ENCODE data around the gene UBE2H.
"Not testable (repeated sequence)": the region's sequence is repeated elsewhere in the genome, so short reads cannot be mapped to it uniquely, and the experiment has no call there.

The UBE2H gene

DNA sequence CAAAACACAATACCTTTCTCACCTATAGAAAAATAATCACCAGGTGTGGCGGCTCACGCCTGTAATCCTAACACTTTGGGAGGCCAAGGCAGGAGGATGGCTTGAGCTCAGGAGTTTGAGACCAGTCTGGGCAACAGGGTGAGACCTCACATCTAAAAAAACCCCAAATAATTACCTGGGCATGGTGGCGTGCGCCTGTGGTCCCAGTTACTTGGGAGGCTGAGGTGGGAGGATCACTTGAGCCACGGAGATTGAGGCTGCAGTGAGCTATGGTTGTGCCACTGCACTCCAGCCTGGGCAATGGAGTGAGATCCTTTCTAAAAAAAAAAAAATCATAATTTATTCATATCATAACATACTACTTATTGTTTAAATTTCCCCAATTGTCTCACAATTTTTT, 129.6 kb downstream of the UBE2H start:
- DNase-seq (ENCODE audit: low read depth in 2 of 2) = not testable (repeated sequence)

DNA sequence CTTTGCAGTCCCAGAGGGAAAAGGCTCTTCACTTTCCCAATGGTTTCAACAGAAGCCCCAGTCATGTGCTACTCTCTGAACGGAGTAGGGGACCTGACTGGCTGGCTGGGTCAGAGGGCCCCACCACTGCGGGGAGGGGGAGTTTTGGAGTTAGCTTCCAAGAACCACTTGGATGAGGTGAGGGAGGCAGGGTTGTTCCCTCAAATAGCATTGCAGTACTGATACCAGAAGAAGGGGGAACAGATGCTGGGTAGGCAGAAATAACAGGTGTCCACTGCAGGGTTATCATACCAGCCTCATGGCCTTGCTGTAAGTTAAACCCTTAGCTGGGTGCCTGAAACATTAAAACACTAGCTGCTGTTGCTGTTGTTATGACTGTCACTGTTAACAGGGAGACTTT, 131.3 kb downstream of the UBE2H start:
- no peak for DNase-seq (ENCODE audit: low read depth in 2 of 2)

DNA sequence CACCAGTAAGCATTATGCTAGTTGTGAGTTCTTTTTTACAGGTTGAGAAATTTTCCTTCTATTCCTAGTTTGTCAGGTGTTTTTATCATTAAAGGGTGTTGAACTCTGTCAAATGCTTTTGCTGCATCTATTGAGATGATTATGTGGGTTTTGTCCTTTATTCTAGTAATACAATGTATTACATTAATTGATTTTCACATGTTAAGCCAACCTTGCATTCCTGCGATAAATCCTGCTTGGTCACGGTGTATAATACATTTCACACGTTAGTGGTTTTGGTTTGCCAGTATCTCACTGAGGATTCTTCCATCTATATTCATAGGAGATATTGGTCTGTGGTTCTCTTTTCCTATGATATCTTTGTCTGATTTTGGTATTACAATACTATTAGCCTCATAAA, 136.0 kb downstream of the UBE2H start:
- no peak for DNase-seq (ENCODE audit: low read depth in 2 of 2)

DNA sequence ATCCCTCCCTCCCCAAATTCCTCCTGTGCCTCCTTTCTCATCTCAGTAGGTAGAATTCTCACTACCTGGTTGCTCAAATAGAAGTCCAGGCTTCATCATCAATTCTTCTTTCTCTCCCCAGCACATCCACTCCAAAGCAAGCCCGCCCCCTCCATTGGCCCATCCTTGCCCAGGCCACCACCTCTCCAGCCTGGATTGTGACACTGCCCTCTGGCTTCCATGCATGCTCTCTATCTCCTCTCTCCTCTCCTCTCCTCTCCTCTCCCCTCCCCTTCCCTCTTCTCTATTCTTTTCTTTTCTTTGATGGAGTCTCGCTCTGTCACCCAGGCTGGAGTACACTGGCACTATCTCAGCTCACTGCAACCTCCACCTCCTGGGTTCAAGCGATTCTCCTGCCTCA, 144.9 kb downstream of the UBE2H start:
- no peak for DNase-seq (ENCODE audit: low read depth in 2 of 2)

DNA sequence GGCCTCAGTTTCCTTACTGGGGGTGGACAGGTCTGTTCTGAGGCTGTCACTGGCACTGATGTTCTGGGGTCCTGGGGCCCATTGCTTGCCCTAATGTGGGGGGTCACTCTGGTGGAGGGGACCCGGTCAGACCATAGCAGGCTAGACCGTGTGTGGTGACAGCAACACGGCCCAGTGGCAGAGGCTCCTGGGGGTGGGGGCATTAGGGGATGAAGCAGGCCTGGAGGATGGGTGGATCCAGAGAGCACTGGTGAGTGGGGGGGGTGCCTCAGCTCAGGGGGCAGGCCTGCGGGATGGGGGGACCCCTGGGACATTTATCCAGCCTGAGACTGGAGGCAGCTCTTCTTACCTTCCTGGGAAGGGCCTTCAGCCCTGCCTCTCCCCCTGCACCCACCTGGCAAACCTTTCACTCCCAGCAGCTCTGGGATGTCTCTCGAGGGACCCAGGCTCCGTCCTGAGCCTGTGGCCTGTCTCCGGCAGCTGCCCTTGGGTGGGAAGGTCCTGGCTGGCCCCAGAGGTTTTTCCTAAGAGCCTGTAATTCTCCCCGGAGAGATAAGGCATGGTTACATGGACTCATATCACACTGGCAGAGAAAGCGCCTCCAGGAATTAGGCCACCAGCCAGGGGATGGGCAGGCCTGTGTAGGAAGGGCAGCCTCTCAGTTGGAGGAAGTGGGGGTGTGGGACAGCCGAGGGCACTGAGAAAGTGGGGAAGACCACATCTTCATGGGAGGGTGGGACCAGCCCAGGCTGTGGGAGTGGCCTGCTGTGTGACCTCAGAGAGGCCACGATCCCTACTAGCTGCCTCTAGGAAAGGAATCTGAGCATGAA, 147.7 kb downstream of the UBE2H start:
- no peak for DNase-seq (ENCODE audit: low read depth in 2 of 2)

DNA sequence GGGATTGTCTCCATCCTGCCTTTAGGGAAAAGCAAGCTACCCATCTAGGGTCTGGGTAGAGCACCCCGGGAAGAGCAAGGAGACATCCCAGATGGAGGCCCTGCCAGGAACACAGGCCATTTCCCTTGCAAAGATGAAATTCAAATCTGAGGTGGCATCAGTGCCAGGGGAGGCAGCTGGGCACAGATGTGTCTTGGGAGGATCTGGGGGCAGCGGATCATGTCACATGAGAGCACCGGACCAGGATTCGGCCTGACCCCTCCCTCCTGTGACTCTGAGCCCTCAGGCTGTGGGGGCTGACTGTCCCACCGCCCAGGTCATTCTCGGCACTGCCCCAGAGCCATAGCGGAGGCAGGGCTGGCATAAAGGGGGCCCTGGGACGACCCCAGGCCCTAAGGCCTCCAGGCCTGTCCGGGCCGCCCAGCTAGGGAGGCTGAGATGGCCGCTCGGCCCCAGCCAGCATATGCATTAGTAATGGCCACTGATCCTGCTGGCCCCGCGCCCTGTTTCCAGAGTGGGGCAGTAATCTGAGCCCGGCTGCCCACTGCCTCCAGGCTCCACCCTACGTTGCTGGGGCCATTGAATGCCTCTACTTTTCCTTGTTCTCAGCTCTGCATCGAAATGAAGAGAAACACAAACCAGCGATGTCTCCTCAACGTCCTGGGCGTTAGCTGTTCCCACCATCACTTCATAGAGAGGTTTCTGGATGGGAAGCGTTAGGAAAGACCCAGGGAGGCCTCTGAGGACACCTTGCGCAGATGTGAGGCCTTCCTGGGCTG, 148.5 kb downstream of the UBE2H start:
- DNase-seq (ENCODE audit: low read depth in 2 of 2) = no peak

DNA sequence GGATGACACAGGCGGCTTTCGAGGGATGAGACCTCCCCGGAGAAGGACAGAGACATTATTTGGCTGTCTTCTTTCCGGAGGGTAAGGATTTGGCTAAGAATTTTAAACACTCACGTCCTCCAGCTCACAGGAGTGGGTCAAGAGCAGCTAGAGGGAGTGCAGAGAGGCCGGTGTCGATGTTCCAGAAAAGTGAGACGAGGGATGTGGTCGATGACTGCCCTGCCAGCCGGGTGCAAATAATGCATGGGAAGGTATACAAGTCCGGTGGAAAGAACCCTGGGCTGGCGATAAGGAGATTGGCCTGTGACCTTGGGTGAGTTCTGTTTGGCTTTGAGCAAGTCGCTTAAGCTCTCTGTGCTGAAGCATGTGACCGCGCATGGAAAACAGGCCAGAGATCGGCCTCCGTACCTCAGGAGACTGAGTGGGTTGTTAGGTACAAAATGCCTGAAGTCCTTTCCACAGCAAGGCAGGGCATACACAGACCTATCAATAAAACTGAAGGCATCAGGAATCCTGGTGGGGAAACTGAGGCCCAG, 149.1 kb downstream of the UBE2H start:
- no peak for DNase-seq (ENCODE audit: low read depth in 2 of 2)

DNA sequence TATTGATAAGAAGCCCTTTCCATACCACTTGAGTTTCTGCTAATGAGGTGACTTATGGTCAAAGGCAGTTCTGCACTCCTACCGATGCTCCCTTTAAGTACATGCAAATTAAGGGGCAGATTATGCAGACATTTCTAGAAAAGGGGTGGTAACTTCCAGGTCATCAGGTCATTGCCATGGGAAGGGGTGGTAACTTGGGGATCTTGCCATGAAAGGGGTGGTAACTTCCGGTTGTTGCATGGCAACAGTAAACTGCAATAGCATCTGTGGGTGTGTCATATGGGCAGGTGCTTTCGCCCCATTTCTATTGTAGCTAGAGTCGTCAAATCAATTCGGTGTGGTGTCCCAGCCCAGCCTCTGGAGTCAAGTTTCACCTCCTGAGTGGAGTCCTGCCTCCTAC, 150.9 kb downstream of the UBE2H start:
- no peak for DNase-seq (ENCODE audit: low read depth in 2 of 2)

DNA sequence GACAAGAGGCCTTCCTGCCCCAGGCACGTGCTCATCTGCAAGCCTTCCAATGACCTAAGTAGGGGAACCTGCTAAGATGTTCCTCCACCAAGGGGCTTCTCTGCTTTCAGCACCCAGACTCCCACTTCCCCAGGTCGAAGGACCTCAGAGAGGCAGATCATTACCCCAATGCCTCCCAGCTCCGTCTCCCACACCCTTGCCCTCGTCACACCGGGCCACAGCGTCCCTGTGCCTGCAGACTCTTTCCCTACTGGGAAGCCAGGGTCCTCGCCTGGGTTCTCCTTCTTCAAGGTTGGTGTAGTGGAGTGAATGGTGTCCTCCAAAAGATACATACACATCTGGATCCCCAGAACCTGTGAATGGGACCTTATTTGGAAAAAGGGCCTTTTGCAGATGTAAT, 151.9 kb downstream of the UBE2H start:
- no peak for DNase-seq (ENCODE audit: low read depth in 2 of 2)

DNA sequence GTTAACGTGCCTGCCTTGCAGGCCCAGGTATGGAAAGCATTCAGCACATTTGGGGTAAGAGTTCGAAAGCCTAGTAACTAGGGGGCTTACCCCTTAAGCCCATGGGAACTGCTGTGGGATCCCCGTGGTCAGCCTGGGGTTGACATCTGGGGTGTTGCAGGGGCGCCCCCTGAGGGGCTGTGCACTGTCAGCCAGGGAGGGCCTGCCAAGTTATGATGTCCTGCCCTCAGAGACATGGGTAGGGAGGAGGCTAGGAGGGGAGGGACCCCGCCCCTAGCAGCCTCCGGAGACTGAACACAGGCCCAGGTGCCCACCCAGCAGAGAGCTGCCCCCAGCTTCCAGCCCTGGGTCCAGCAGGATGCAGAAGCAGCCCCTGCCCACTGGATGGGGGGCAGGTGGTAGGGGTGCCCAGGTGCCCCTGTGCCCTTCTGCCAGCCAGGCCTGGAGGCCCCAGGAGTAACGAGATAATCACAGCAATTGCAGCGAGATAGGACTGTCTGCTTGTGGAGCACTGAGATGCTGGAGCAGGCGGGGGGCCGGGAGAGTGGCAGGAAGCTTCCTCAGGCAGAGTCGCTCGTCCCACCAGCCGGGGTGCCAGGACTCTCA, 153.3 kb downstream of the UBE2H start:
- DNase-seq (ENCODE audit: low read depth in 2 of 2) = no peak

DNA sequence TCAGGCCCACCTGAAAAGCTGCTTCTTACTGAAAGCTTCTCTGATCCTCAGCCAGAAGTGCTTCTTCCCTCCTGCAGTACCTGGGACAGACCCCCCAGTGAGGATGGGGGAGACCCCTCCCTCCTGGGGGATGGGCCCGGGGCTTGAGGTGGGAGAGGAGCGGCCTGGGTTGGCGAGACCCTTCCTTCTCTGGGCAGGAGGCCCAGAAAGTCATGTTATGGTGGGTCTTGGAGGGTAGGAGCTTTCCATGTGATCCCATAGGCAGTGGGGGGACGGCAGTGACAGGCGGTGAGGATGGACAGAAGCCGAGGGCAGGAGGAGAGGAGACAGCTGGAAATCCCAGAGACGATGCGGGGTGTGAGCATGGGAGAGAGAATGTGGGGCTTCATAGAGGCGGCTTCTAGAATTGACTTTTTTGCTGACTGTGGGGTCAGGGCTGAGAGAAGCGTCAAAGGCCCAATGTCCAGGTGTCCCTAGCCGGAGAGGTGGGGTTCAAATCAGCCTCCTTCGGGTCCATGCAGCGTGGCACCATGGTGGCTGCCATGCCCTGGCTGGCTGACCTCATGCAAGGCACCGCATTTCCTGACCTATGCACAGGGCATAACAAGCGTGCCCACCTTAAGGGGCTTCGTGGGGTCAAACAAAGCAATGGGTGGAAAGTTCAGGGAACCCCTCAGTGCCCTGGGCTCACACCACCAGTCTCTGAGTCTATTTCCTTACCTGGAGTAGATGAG, 154.0 kb downstream of the UBE2H start:
- no peak for DNase-seq (ENCODE audit: low read depth in 2 of 2)

DNA sequence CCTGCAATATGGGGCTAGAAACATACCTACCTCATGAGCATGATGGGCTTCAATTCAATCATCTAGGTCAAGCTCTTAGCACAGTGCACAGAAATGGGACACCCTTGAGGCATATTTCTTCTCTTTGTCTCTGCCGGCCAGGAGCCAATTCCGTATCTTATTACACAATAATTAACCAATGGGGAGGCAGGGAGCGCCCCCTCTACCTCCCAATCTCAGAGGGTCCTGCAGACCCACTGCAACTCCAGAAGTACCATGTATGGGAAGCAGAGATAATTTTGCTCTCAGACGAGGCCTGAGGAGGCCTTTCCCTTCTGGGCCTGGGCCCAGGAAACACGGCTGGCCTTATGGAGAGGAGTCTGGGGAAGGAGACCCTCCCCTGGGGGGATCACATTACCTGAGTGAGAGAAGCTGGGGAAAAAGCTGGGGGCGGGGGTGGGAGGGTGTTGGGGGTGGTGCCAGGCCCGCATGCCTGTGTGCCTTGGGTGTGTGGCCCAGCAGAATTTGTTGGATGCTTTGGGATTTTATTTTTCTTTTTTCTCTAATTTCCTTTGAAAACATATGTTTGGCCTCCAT, 155.5 kb downstream of the UBE2H start:
- no peak for DNase-seq (ENCODE audit: low read depth in 2 of 2)

DNA sequence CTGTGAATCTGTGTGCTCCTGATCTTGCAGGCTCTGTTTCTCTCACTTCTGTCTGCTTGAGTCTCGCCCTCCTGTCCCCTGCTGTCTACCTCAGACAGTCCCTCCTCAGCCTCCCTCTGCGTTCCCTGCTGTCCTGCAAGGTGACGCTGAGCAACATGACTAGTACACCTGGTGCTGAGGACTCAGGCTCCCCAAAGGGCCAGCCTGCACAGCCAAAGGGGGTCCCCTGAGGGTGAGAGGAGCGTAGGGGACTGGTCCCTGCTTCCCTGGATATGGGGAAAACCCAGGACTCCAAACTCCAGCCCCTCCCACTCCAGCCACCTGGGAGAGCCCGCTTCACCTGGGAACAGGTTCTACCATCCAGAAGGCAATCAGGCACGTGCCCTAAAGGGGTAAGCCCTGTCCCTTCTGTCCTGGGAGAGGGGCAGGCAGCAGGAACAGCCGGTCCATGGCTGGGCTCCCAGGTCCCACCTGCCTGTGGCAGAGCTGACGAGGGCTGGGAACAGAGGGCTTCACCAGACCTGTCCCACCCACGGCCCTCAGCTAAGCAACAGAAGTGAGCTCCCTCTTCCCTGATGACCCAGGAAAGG, 156.5 kb downstream of the UBE2H start:
- no peak for DNase-seq (ENCODE audit: low read depth in 2 of 2)

DNA sequence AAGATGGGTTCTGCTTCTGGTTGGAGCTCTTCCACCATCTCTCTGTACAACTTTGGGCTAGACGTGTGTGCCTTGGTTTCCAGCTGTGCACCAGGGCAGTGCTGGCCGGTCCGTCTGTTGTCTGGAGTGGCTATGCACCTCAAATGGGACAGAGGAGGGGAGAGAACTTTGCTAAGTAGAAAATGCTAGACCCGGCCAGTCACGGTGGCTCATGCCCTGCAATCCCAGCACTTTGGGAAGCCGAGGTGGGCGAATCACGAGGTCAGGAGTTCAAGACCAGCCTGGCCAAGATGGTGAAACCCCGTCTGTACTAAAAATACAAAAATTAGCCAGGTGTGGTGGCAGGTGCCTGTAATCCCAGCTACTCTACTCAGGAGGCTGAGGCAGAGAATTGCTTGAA, 158.3 kb downstream of the UBE2H start:
- not testable (repeated sequence) for DNase-seq (ENCODE audit: low read depth in 2 of 2)

DNA sequence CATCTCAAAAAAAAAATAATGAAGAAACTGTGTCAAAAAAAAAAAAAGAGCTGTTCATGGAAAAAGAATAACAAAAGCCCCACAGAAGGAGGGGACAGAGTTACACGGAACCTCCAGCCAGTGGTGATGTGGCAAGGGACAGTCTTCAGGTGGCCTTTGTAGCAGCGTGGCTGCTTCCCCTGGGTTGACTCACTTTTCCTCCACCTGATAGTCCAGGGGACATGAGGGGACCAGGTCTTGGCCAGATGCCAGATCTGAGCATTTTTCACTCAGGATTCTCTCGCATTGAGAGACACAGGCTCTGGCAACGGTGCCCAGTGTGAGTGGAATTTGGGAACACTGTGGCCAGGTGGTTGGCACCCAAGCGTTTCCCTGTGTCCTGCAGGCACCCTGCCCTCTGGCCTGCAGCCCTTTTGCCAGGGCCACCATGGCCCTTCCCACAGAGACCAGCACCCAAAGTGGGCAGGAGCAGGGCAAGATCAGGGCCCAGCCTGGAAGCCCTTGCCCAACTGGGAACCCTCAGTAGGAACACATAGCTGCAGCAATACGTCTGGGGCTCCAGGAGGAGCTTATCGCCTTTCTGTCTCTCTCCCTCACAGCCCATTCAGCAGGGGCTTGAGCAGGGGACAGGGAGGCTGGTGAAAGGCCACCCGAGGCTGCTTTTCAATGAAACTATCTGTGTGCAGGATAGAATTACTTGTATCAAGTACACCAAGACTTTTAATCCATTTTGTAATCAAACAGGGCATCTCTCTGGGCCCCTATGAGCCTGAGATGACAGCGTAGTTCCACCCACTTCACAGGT, 159.1 kb downstream of the UBE2H start:
- DNase-seq (ENCODE audit: low read depth in 2 of 2) = no peak

DNA sequence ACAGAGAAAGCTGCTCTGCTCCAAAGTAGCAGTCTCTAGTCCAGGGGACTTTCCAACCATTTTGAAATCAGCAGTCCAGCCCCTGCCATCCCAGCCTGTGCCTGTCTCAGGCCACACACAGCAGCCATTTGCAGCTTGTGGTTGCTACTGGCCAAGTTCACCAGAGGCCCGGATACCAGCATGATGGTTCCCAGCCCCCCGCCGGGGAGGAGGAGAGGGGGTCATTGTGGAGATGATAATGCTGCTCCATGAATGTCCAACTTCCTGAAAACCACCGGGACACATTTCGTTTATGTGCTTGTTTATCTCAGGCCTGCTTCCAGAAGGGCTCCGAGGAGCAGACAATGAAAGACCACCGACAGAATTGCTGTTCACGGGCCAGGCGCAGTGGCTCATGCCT, 160.0 kb downstream of the UBE2H start:
- no peak for DNase-seq (ENCODE audit: low read depth in 2 of 2)

DNA sequence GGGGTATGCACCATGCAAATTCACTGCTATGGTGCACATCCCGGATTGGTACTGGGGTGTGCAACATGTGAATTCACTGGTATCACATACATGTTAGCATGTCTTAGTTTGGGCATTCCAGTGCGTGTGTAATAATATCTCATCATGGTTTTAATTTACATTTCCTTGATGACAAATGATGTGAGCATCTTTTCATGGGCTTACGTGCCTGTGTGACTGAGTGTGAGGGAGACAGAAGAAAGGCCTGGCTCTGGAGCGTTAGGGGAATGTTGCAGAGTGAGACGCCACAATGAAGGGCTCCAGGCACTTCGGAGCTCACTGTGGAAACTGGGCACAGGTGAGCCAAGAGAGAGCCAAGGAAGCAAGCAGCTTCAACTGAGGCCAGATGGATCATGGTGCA, 162.6 kb downstream of the UBE2H start:
- DNase-seq (ENCODE audit: low read depth in 2 of 2) = no peak

DNA sequence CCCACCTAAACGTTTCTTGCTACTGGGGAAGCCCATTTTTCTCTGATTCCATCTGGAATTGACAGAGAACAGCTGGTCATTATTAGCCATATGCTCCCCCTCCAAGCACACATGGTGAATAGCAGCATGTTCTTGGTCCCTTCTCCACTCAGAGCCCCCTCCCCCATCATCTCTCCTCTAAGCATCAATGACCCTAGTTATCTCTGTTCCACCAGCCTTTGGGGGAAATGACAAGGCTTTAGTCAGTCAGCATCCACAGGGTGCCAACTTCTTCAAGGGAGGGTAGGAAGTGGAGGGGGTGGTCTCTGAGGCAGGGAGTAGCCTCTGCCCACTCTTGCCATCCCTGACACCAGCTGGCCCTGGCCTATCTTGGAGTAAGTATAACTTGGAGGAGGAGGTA, 163.1 kb downstream of the UBE2H start:
- DNase-seq (ENCODE audit: low read depth in 2 of 2) = no peak

DNA sequence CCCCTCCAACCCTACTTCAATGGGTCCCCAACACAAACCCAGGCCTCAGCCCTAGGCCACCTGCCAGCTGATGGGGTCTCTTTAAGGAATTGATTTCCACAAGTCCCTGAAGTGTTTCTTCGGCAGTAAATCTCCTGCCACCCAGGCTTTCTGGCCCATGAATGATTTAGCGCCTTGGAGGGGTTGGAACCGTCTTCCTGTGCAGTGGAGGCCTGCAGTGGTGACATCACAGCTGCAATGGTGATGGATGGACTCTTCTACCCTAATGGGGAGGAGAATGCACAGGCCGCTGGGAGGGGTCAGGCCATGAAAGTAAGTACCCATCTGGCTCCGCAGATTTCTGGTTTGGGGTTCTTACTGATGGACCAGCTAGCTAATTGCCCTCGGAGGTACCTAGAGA, 163.8 kb downstream of the UBE2H start:
- no peak for DNase-seq (ENCODE audit: low read depth in 2 of 2)

DNA sequence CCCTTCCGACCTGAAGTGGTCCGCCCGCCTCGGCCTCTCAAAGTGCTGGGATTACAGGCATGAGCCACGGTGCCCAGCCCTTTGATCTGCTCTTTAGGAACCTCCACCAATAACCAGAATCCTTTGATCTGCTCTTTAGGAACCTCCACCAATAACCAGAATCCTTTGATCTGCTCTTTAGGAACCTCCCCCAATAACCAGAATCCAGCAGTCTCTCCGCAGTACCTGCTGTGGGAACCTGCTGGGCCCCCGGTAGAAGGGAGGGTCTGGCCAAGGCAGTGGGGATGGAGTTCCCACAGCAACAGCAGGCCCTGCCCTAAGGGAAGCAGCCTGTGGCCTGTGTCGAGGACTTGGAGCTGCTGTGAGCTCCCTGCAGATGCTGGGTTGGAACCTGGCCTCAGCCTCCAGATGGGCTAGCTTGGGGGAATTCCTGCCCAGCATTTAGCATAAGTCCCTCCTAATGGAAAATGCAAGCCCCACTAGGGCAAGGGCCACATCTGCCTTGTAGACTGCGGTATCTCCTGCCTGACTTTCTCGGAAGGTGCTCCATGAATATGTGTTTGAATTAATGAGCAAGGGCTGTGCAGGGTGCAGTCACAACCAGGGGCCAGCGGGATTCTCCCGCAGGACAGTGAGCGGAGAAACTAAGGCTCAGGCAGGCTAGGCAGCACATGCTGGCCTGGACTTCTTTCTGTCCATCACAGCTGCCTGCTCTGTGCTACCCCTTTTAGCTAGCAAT, 165.8 kb downstream of the UBE2H start:
- no peak for DNase-seq (ENCODE audit: low read depth in 2 of 2)
